Mononuclear cell (primary cell): ENCODE measurements around the gene MYCBPAP. TPM values are rescaled to one million over a fixed set of nuclear protein-coding genes. Genes with fewer than 3 reads are reported as not detected.

Experiments used
- H3K27me3 ChIP-seq: 2 replicates; pipeline ENCODE4 v1.6.0; 2011; ENCODE audit warnings: low read length, control low read depth; ENCODE audit not compliant: insufficient read depth
- H3K4me1 ChIP-seq: 2 replicates; pipeline ENCODE4 v1.5.1; 2011; ENCODE audit warnings: mild to moderate bottlenecking, low read length, control low read depth; ENCODE audit not compliant: insufficient read depth
- H3K4me3 ChIP-seq: 2 replicates; pipeline ENCODE4 v1.5.1; 2011; ENCODE audit warnings: mild to moderate bottlenecking, low read length, moderate library complexity
- H3K9me3 ChIP-seq: 2 replicates; pipeline ENCODE4 v1.5.1; 2011; ENCODE audit warnings: low read depth, mild to moderate bottlenecking, control low read depth, low read length
- total RNA-seq: library from RNA; depleted of rRNA; stranded (reverse); fragments of >200 nt; gene quantifications from one replicate; pipeline ENCODE4 v1.2.3, GENCODE V29; 2012

The MYCBPAP gene
- total RNA-seq, 1 donor, result 0.73 TPM

DNA sequence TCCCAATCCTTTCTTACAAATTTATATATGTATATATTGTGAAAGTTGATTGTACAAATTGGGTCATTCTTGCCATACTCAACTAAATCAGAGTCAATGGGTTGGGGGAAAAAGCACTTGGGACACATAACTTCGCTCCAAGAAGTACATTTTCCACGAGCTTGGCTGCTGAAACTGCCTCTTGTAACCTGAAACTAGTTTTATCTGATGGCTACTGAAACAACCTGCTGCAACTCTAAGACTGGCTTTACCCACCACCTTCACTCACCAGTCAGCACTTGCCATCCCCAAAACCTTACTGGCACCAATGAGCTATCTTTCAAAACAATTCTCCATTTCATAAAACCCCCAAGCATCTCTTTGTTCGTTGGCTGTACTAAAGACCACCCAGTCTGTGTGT lies 14.5 kb upstream of the MYCBPAP start:
- Histone ChIP-seq H3K27me3 (no peaks in the 10 kb centered on the region), H3K4me1 (no peaks in the 10 kb centered on the region), H3K9me3 (no peaks in the 10 kb centered on the region), H3K4me3 (no peak overlapping the region)

DNA sequence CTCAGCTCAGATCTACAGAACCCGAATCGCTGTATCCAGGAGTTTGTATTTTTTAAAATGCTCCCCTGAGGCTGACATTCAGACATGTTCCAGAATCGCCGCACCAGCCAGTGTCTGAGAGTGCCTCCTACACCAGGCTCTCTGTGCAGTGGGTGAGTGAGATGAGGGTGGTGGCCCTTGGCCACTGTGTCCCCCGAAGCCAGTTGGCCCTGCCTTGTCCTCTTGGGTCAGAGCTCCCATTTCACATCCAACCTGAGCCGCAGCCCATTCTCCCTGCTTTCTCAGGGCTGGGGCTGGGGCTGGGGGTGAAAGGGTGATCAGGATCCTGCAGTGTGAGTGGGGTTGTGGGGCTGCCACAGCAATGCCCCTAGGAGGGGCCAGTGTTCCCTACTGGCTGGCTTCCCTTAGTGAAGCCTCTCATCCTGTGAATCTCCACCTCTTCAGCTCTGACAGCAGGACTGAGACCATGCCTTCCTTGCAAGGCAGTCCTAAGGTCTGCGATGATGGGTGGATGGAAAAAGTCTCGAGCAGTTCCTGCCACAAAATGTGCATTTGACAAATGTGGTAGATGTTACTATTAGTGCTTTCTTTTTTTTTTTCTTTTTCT lies 12.9 kb upstream of the MYCBPAP start:
- Histone ChIP-seq H3K4me3 (no peak overlapping the region), H3K4me1 (no peaks in the 10 kb centered on the region), H3K27me3 (no peaks in the 10 kb centered on the region), H3K9me3 (no peaks in the 10 kb centered on the region)

DNA sequence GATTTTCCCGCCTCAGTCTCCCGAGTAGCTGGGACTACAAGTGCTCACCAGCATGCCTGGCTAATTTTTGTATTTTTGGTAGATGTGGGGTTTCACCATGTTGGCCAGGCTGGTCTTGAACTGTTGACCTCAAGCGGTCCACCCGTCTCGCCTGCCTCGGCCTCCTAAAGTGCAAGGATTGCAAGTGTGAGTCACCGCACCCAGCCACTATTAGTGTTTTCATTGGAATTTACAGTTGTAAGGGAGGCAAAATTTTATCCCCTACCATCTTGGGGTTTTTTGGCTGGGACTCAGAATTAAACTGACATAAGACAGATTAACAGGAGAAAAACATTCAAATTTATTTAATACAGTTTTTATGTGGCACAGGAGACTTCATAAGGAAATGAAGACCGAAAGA lies 12.3 kb upstream of the MYCBPAP start:
- H3K9me3 ChIP-seq, result no peaks in the 10 kb centered on the region
- H3K4me3 ChIP-seq, result no peak overlapping the region
- H3K4me1 ChIP-seq, result no peaks in the 10 kb centered on the region
- H3K27me3 ChIP-seq, result no peaks in the 10 kb centered on the region

DNA sequence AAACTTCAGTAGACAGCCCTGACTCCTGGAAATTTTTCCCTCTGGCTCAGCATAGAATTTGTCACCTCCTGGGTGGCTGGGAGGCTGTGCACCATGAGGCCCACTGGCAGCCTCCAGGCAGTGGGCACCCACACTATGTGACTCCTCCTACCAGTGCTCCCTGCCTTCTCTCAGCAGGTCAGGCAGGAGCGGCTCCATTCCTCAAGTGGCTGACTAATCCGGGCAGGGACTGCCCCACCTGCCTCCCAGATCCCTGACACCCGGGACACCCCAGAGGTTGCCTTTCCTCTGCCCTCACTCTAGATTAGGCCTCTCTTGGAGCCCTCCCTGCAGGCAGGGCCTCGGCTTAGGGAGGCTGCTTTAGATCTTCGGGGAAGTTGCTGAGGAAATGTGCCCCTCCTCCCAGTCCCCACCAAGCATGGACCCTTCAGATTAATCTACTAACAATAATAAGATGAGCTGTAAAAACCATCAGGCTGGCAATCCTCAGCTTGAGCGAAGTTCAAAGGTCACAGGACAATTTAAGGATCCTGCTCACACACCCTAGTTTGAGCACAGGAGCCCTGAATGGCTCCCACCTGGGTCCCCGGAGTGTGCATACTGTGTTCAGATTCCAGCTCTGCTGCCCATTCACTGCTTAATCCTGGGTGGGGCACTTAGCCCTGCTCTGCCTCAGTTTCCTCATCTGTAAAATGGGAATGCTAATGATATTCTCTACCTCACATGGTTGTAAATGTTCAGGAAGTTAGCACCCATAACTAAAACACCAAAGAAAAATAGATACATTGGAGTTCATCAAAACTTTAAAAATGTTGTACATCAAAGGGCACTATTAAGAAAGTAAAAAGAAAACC lies 10.0 kb upstream of the MYCBPAP start:
- H3K4me3 ChIP-seq, result no peak overlapping the region
- no peaks in the 10 kb centered on the region for H3K4me1 ChIP-seq
- no peaks in the 10 kb centered on the region for H3K27me3 ChIP-seq
- H3K9me3 ChIP-seq, result no peaks in the 10 kb centered on the region

DNA sequence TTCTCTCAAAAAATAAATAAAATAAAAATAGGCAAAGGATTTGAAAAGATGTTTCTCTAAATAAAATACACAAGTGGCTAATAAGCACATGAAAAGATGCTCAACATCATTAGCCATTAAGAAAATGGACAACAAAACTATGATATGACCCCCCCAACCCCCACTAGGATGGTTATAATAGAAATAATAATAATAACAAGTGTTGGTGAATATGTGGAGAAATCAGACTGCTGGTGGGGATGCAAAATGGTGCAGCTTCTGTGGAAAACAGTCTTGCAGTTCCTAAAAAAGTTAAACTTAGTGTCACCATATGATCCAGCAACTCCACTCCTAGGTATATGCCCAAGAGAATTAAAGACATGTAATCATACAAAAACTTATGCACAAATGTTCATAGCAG lies 9.0 kb upstream of the MYCBPAP start:
- no peaks in the 10 kb centered on the region for H3K27me3 ChIP-seq
- no peaks in the 10 kb centered on the region for H3K9me3 ChIP-seq
- peaks cover 4% of the 10 kb centered on the region for H3K4me1 ChIP-seq
- H3K4me3 ChIP-seq, result no peak overlapping the region

DNA sequence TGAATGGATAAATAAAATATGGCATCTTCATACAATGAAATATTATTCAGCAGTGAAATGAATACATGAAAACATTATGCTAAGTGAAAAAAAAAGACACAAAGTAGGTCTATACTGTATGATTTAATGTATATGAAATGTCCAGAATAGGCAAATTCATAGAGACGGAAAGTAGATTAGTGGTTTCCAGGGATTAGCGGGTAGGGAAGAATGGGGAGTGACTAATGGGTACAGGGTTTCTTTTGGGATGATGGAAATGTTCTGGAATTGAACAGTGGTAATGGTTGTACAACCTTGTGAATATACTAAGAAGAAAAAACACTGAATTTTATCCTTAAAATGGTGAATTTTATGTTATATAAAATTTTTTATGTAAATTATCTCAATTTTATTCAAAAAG lies 8.5 kb upstream of the MYCBPAP start:
- Histone ChIP-seq H3K27me3 (no peaks in the 10 kb centered on the region), H3K4me3 (no peak overlapping the region), H3K9me3 (no peaks in the 10 kb centered on the region), H3K4me1 (peaks cover 7% of the 10 kb centered on the region)

DNA sequence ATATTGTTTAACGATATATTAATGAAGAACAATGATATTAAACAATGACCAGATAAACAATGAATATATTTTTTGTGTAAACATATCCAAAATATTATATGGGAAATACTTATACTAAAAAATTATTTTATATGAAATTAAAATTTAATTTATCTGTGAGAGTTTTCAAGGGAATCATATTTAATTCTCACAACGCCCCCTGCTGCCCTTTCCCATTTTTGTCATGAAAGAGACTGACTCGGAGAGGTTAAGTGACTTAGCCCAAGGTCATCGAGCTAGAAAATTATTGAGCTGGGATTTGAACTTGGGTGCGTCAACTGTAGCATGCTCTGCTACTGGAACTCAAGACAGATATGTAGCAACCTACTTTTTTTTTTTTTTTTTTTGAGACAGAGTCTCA lies 7.2 kb upstream of the MYCBPAP start:
- no peak overlapping the region for H3K4me3 ChIP-seq
- H3K27me3 ChIP-seq, result no peaks in the 10 kb centered on the region
- H3K4me1 ChIP-seq, result peaks cover 7% of the 10 kb centered on the region
- no peaks in the 10 kb centered on the region for H3K9me3 ChIP-seq

DNA sequence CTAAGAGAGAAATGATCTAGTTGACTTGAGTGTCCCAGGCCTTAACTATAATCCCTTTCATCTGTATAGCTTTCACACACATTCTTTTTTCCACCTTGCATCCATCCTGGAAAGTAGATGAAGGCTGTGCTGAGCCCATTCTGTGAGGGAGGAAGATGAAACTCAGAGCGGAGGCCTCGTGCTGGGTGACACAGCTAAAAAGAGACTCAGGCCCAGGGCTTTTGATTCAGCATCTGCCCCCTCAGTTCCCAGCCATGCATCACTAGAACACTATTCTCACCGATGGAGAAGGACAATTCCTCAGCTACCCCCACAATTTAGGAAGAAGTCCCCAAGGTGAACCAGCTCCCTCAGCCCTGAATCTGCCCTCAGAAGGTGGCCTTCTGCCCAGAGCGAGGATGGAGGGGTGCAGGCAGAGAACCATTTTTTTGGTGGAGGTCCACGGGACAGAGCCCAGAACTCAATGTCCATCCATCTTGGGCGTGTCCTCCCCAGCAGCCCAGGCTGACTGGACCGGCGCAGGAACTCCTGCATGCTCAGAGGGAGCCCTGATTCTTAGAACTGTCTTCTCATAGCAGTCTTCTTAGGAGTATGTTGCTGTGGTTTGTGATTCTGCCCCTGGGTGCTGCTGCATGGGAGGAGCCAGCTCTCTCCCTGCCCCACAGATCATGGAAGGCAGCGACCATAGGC lies 5.8 kb upstream of the MYCBPAP start:
- Histone ChIP-seq H3K4me1 (peaks cover 7% of the 10 kb centered on the region), H3K4me3 (no peak overlapping the region), H3K27me3 (no peaks in the 10 kb centered on the region), H3K9me3 (no peaks in the 10 kb centered on the region)

DNA sequence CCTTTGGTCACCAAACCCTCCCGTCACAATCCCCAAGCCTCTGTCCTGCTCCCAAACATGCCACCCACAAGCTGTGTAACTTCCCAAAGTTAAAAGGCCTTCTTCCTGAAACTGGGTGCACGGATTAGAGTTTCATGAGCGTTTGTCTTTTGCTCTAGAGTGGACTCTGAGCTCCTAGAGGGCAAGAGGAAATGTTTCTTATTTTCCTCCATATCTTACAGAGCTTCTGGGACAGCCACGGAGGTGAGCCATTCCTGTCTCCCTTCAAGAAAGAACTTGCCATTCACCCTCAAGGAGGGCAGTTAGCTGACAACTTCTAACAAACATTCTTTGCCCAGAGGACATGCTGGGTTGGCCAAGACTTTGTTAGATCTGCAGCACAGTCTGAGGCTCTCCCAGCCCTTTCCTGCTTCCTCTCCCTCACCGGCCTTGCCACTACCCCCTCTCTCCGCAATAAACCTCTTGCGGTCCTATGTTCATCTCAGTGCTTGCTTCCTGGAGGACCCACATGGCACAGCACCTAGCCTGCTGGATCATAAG lies 2.6 kb upstream of the MYCBPAP start:
- no peak overlapping the region for H3K4me3 ChIP-seq
- H3K4me1 ChIP-seq, result peaks cover 15% of the 10 kb centered on the region
- H3K27me3 ChIP-seq, result no peaks in the 10 kb centered on the region
- H3K9me3 ChIP-seq, result no peaks in the 10 kb centered on the region

DNA sequence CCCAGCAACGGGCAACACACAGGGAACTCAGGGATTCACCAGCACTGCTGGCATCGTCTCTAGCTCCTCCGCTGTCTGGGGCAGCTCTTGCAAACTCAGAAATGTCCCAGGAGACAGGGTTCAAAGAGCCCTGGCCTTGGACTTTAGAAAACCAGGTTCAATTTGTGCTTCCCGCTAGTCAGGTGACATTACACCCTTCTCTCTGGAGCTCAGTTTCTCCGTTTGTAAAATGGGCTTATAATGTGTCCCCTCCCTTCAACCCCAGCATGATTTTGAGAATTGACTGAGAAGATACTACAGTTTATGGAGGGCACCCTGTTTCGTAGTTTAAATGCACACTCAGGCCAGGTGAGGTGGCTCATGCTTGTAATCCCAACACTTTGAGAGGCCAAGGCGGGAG lies 1.9 kb upstream of the MYCBPAP start:
- Histone ChIP-seq H3K27me3 (no peaks in the 10 kb centered on the region), H3K4me1 (peaks cover 15% of the 10 kb centered on the region), H3K9me3 (no peaks in the 10 kb centered on the region), H3K4me3 (no peak overlapping the region)

DNA sequence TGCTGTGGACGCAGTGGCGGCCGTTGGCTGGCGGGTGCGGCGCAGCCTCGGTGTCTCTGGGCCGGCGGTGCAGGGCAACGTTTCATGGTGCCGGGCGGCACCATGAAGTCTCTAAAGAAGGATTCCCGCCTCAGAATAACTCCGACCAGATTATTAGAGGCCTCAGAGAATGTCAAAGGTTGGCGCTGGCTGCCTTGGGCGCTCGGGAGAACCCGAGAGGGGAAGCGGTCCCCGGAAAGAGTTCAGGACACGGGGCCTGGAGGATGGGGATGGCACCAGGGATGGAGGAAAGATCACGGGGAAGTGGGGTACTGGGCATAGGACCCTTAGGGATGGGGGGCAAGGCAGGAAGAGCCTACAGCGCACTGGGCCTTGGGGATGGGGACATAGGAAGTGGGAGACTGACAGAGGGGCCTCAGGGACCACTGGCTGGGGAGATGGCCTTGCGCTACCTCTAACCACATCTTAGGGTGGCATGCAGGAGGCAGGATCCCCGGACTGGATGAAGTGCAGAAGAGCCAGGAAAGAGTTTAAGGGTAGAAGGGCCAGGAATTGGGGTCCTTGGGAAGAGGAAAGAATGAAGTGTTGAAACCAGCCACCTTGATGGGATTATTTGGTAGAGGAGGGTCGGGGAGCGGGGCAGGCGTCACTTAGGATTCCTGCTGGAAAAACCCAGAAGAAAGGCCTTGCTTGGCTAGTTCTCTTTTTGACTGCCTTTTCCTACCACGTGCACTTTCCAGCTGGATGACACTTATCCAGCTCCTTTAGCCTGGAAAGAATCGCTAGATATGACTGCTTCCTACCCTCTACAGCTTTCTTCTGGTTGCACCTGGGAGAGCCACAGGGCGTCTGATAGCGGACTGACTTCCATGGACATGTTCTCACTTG lies 578 bp downstream of the MYCBPAP start:
- peak overlapping the region; percentile 40 for H3K4me3 ChIP-seq
- H3K27me3 ChIP-seq, result no peaks in the 10 kb centered on the region
- no peaks in the 10 kb centered on the region for H3K9me3 ChIP-seq
- peaks cover 15% of the 10 kb centered on the region for H3K4me1 ChIP-seq

DNA sequence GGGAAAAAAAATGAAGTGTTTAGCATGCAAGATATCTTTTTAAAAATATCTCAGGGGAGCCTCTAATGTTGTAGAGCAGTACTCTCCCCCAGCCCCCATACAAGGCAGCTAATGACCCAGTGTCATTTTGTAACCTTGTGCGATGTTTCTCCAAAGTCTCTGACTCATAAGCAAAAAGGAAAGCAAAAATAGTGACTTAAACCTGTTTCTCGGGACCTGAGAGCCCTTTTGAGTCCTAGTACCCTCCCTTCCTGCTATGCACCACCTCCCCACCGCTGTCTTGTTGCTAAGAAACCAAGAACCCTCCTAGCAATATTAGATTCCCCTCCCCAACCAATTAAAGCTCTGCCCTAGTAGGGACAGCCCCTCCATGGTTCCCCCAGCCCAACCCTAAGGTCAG lies 2.8 kb downstream of the MYCBPAP start:
- no peaks in the 10 kb centered on the region for H3K9me3 ChIP-seq
- H3K27me3 ChIP-seq, result no peaks in the 10 kb centered on the region
- no peak overlapping the region for H3K4me3 ChIP-seq
- peaks cover 7% of the 10 kb centered on the region for H3K4me1 ChIP-seq

DNA sequence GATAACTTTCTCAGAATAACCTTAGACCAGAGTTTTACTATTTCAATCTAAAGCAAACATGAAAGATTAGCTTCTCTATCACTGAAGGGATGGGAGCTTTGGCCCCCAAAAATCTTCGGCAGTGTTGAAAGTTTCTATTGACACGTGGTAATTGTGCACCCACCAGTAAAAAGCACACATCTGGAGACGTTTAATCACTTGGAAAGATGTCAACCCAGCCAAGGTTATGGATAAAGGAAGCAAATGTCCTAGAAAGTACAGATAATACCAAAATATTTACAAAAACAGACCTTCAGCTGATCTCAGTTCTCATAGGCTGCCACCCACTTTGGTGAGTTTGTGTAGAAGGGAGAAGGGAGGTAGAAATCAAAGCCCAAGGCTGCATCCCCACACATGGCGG lies 5.3 kb downstream of the MYCBPAP start:
- no peak overlapping the region for H3K4me3 ChIP-seq
- H3K4me1 ChIP-seq, result peaks cover 6% of the 10 kb centered on the region
- H3K27me3 ChIP-seq, result no peaks in the 10 kb centered on the region
- no peaks in the 10 kb centered on the region for H3K9me3 ChIP-seq

DNA sequence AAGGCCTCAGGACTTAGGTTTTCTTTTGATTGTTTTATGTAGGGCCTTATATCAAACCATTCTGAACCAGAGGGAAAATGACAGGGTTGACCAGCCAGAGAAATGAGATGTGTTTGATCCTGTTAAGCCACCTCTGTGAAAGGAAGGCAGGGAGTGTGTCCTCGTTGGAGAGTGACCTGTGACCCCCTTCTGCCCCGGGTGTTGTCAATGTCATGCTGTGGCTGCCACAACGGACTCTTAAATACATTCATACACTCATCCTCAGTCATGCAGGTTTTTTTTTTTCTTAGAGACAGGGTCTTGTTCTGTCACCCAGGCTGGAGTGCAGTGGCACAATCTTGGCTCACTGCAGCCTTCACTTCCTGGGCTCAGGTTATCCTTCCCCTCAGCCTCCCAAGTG lies 6.1 kb downstream of the MYCBPAP start:
- no peaks in the 10 kb centered on the region for H3K9me3 ChIP-seq
- no peaks in the 10 kb centered on the region for H3K27me3 ChIP-seq
- no peaks in the 10 kb centered on the region for H3K4me1 ChIP-seq
- H3K4me3 ChIP-seq, result no peak overlapping the region
